Measurements from ENCODE around the gene WNK2.

WNK2 gene

GRCh38 chr9:93266521-93267001 lies 82.6 kb downstream of the WNK2 start:
- in situ Hi-C loops (cut with HindIII; ENCODE audit: low pct_ligation_motif_present, low pct_unique_long_range_greater_than_20kb, low sequenced_read_pairs) = no loop called here
- no peak for DNase-seq

- DNase-seq = no peak
- in situ Hi-C loops (cut with HindIII; ENCODE audit: low pct_ligation_motif_present, low pct_unique_long_range_greater_than_20kb, low sequenced_read_pairs) = no loop called here
Observed at GRCh38 chr9:93267091-93267541, 83.2 kb downstream of the WNK2 start.

DNA sequence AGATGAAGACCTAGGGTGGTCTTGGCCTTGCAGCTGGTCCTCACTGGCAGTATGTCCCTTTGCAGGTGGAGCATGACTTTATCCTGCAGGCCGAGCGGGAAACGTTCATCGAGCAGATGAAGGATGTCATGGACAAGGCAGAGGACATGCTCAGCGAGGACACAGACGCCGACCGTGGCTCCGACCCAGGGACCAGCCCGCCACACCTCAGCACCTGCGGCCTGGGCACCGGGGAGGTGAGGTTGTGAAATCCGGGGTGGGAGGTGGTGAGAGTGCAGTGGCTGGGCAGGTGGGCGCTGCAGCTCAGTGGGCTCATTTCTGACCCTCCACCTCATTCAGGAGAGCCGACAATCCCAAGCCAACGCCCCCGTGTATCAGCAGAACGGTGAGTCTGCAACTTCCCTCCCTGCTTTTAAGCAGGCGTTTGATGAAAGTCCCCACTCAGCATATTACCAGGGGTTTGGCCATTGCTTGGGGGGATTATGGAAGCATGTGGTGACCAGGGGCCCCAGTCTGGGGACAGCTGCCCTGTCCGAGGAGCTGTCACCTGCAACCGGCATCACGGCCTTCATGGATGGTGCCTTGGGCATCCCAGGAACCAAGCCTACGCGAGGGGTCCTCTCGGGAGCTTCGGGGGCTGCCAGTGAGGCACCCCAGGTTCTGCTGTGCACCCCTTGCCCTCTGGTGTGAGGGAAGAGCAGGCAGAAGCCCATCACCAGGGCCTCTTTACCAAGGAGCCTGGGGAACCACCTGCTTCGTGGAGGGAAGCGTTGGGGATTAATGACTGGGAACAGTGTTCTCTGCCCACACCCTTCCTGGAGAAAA lies 84.0 kb downstream of the WNK2 start:
- DNase-seq = no peak
- in situ Hi-C loops (cut with HindIII; ENCODE audit: low pct_ligation_motif_present, low pct_unique_long_range_greater_than_20kb, low sequenced_read_pairs) = no loop called here

- in situ Hi-C loops (cut with HindIII; ENCODE audit: low pct_ligation_motif_present, low pct_unique_long_range_greater_than_20kb, low sequenced_read_pairs) = no loop called here
- no peak for DNase-seq
Observed at GRCh38 chr9:93268551-93269314, 84.8 kb downstream of the WNK2 start.

GRCh38 chr9:93270976-93271375 lies 87.0 kb downstream of the WNK2 start:
- in situ Hi-C loops (cut with HindIII; ENCODE audit: low pct_ligation_motif_present, low pct_unique_long_range_greater_than_20kb, low sequenced_read_pairs) = no loop called here
- no peak for DNase-seq

- no peak for DNase-seq
- in situ Hi-C loops (cut with HindIII; ENCODE audit: low pct_ligation_motif_present, low pct_unique_long_range_greater_than_20kb, low sequenced_read_pairs) = no loop called here
Observed at GRCh38 chr9:93276973-93277372, 93.0 kb downstream of the WNK2 start.

DNA sequence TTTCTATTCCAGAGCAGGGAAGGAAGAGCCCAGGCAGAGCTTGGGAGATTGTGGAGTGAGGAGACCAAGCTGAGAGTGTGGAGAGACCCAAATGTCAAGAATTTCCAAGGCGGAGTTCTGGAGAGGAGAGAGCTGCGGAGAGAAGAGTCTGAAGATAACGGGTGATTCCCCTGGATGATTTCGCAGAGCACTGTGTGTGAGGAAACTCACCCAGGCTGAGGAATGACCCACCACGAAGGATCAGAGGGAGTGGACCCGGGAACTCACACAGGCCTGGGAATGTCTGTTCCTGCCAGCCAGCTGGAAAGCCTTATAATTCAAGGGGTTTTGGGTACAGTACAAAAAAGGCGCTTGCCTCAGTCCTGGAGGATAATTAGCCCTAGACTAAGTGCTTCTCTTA lies 94.2 kb downstream of the WNK2 start:
- no peak for DNase-seq
- in situ Hi-C loops (cut with HindIII; ENCODE audit: low pct_ligation_motif_present, low pct_unique_long_range_greater_than_20kb, low sequenced_read_pairs) = no loop called here

DNA sequence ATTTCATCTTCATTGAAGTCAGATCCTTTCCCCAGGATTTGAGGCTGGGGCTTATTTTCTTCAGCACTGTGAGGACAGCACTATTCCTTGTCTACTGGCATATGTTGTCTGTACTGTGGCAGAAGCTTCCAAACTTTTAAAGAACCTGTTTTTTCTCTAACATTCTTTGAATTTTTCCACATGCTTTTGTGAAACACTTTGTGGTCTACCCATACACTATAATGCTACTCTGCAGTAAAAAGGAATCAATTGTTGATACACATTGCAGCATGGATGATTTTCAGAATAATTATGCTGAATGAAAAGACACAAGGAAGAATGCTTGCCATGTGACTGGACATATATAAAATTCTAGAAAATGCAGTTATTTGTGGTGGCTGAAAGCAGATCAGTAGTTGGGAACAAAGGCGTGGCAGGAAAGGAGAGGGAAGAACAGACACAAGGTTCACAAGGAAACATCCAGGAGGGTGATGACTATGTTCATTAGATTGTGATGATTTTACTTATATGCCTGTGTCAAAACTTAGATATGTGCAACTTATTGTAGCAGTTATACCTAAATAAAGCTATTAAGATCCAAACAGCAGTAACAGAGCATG lies 96.8 kb downstream of the WNK2 start:
- in situ Hi-C loops (cut with HindIII; ENCODE audit: low pct_ligation_motif_present, low pct_unique_long_range_greater_than_20kb, low sequenced_read_pairs) = no loop called here
- DNase-seq = no peak

GRCh38 chr9:93286252-93287188 lies 102.6 kb downstream of the WNK2 start:
- no peak for DNase-seq
- in situ Hi-C loops (cut with HindIII; ENCODE audit: low pct_ligation_motif_present, low pct_unique_long_range_greater_than_20kb, low sequenced_read_pairs) = no loop called here

GRCh38 chr9:93287189-93287552 lies 103.2 kb downstream of the WNK2 start:
- no peak for DNase-seq
- in situ Hi-C loops (cut with HindIII; ENCODE audit: low pct_ligation_motif_present, low pct_unique_long_range_greater_than_20kb, low sequenced_read_pairs) = no loop called here

DNA sequence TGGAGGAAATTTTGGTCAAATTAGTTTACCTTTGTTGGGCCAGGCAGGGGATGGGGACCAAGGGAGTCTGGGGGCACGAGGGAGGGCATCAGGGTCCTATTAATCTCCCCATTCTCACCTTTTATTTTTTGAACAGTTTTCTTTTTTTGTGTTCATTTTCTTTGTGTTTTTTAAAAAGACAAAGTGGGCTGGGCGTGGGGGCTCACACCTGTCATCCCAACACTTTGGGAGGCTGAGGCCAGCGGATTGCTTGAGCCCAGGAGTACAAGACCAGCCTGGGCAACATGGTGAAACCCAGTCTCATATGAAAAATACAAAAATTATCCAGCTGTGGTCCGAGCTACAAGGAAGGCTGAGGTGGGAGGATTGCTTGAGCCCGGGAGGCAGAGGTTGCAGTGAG lies 103.7 kb downstream of the WNK2 start:
- no peak for DNase-seq
- in situ Hi-C loops (cut with HindIII; ENCODE audit: low pct_ligation_motif_present, low pct_unique_long_range_greater_than_20kb, low sequenced_read_pairs) = no loop called here

DNA sequence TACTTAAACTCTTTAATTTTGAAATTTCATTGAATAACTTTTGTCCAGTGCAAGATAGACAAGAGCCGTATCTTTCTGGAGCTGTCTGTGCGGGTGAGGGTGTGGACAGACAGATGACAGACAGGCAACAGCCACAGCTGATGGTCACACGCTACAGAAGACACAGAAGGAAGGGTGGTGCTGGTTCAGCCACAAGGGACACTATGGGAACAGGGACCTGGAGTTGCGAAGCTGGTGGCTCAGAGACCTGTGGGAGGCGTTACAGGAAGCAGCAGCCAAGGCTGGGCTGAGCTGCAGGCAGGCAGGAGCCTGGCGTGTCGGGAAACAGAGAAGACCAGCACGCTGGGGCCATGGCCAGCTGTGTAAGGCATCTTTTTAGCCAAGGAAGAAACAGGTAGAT lies 104.4 kb downstream of the WNK2 start:
- DNase-seq = no peak
- in situ Hi-C loops (cut with HindIII; ENCODE audit: low pct_ligation_motif_present, low pct_unique_long_range_greater_than_20kb, low sequenced_read_pairs) = no loop called here

GRCh38 chr9:93288891-93289883 lies 105.2 kb downstream of the WNK2 start:
- DNase-seq = no peak
- in situ Hi-C loops (cut with HindIII; ENCODE audit: low pct_ligation_motif_present, low pct_unique_long_range_greater_than_20kb, low sequenced_read_pairs) = no loop called here

- in situ Hi-C loops (cut with HindIII; ENCODE audit: low pct_ligation_motif_present, low pct_unique_long_range_greater_than_20kb, low sequenced_read_pairs) = no loop called here
- DNase-seq = no peak
Observed at GRCh38 chr9:93290495-93291434, 106.8 kb downstream of the WNK2 start.

GRCh38 chr9:93291536-93292287 lies 107.8 kb downstream of the WNK2 start:
- DNase-seq = no peak
- in situ Hi-C loops (cut with HindIII; ENCODE audit: low pct_ligation_motif_present, low pct_unique_long_range_greater_than_20kb, low sequenced_read_pairs) = no loop called here

DNA sequence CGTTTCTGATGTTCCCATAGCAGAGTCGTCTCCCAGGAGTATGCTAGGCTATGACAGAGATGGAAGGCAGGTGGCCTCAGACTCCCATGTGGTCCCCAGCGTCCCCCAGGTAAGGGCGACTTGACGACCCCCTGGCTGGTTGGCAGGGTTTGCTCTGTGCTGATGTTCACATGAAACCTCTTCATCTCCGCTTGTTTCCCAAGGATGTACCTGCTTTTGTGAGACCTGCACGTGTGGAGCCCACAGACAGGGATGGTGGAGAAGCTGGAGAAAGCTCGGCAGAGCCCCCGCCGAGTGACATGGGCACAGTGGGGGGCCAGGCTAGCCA lies 108.3 kb downstream of the WNK2 start:
- no peak for DNase-seq
- in situ Hi-C loops (cut with HindIII; ENCODE audit: low pct_ligation_motif_present, low pct_unique_long_range_greater_than_20kb, low sequenced_read_pairs) = no loop called here
